Neural cell (in vitro differentiated cells): Measurements from ENCODE around the gene PCDHGC5. TPM values are rescaled to one million over a fixed set of nuclear protein-coding genes. Genes with fewer than 3 reads are reported as not detected.
A peak's percentile ranks its signal among the peaks of the same experiment; 100 is the strongest.

Source experiments
- H2AFZ ChIP-seq: fragments of 200-600, 300-800 bp; sonication (generic), shearing (Covaris generic); 2 replicates; pipeline ENCODE4 v1.6.0; 2014; ENCODE audit warnings: low read depth, mild to moderate bottlenecking, antibody characterized with exemption, low read length, moderate library complexity
- H3F3A ChIP-seq: fragments of 200-600 bp; shearing (Covaris generic); 2 replicates; pipeline ENCODE4 v1.6.1; 2016; ENCODE audit warnings: mild to moderate bottlenecking, moderate library complexity, mixed read lengths, antibody characterized with exemption, low read length; ENCODE audit not compliant: insufficient read depth, poor library complexity, severe bottlenecking
- H3K27ac ChIP-seq: fragments of 200-600, 300-800 bp; sonication (generic), shearing (Covaris generic); 2 replicates; pipeline ENCODE4 v1.5.1; 2014; ENCODE audit warnings: mild to moderate bottlenecking, low read length, moderate library complexity
- H3K27me3 ChIP-seq: fragments of 300-800, 200-600 bp; sonication (generic), shearing (Covaris generic); 2 replicates; pipeline ENCODE4 v1.6.0; 2014; ENCODE audit warnings: mild to moderate bottlenecking, low read depth, low read length, moderate library complexity; ENCODE audit not compliant: insufficient read depth
- H3K36me3 ChIP-seq: fragments of 300-800, 200-600 bp; sonication (generic), shearing (Covaris generic); 2 replicates; pipeline ENCODE4 v1.5.1; 2014; ENCODE audit warnings: mild to moderate bottlenecking, antibody characterized with exemption, low read length, moderate library complexity; ENCODE audit not compliant: insufficient read depth
- H3K4me2 ChIP-seq: fragments of 300-800, 200-600 bp; sonication (generic), shearing (Covaris generic); 2 replicates; pipeline ENCODE4 v1.6.0; 2014; ENCODE audit warnings: mild to moderate bottlenecking, low read length
- H3K4me3 ChIP-seq: fragments of 300-800, 200-600 bp; sonication (generic), shearing (Covaris generic); 2 replicates; pipeline ENCODE4 v1.5.1; 2014; ENCODE audit warnings: mild to moderate bottlenecking, low read length, moderate library complexity
- H3K79me2 ChIP-seq: fragments of 200-600 bp; shearing (Covaris generic); replicated peaks from 2 replicates; pipeline ENCODE4 v1.6.0; 2014; ENCODE audit warnings: mild to moderate bottlenecking, low read length, moderate library complexity; ENCODE audit not compliant: insufficient read depth
- H3K9ac ChIP-seq: fragments of 300-800, 200-600 bp; sonication (generic), shearing (Covaris generic); 2 replicates; pipeline ENCODE4 v1.6.1; 2016; ENCODE audit warnings: mild to moderate bottlenecking, low read length, mixed read lengths
- H3K9me2 ChIP-seq: fragments of 200-600 bp; shearing (Covaris generic); 2 replicates; pipeline ENCODE4 v1.6.1; 2016; ENCODE audit warnings: mild to moderate bottlenecking, low read length, mixed read lengths; ENCODE audit not compliant: insufficient read depth
- H3K9me3 ChIP-seq: fragments of 200-600, 300-800 bp; sonication (generic), shearing (Covaris generic); 2 replicates; pipeline ENCODE4 v1.6.1; 2016; ENCODE audit warnings: mild to moderate bottlenecking, mixed run types, low read length, moderate library complexity, mixed read lengths
- H4K20me1 ChIP-seq: fragments of 200-600 bp; shearing (Covaris generic); 2 replicates; pipeline ENCODE4 v1.6.1; 2016; ENCODE audit warnings: mild to moderate bottlenecking, mixed run types; ENCODE audit not compliant: insufficient read depth
- CTCF ChIP-seq: fragments of 450-650 bp; IDR thresholded peaks from 2 replicates; pipeline ENCODE4 v1.5.1; 2014; ENCODE audit warnings: antibody characterized with exemption, mild to moderate bottlenecking, moderate library complexity; ENCODE audit not compliant: poor library complexity, severe bottlenecking
- EP300 ChIP-seq: fragments of 450-650 bp; conservative IDR thresholded peaks from 2 replicates; pipeline ENCODE4 v1.6.1; 2014; ENCODE audit warnings: antibody characterized with exemption, mild to moderate bottlenecking, moderate library complexity; ENCODE audit not compliant: poor library complexity, severe bottlenecking
- EZH2 ChIP-seq: fragments of 200-600, 300-800 bp; shearing (Covaris generic), sonication (generic); IDR thresholded peaks from 2 replicates; pipeline ENCODE4 v1.6.1; 2014; ENCODE audit warnings: antibody characterized with exemption, low read length, borderline replicate concordance, mild to moderate bottlenecking; ENCODE audit not compliant: insufficient read depth, poor library complexity, severe bottlenecking
- MXI1 ChIP-seq: fragments of 450-650 bp; conservative IDR thresholded peaks from 2 replicates; pipeline ENCODE4 v1.6.1; 2014; ENCODE audit warnings: antibody characterized with exemption, mild to moderate bottlenecking; ENCODE audit not compliant: poor library complexity, severe bottlenecking
- POLR2AphosphoS5 ChIP-seq: IDR thresholded peaks from 2 replicates; pipeline ENCODE4 v1.6.1; 2012
- RAD21 ChIP-seq: fragments of 450-650 bp; conservative IDR thresholded peaks from 2 replicates; pipeline ENCODE4 v1.6.1; 2014; ENCODE audit warnings: antibody characterized with exemption, mild to moderate bottlenecking, moderate library complexity
- REST ChIP-seq: IDR thresholded peaks from 2 replicates; pipeline ENCODE4 v1.6.1; 2012; ENCODE audit warnings: borderline replicate concordance
- SMC3 ChIP-seq: fragments of 450-650 bp; conservative IDR thresholded peaks from 2 replicates; pipeline ENCODE4 v1.6.1; 2014; ENCODE audit warnings: antibody characterized with exemption, mild to moderate bottlenecking, moderate library complexity; ENCODE audit not compliant: poor library complexity
- TAF1 ChIP-seq: IDR thresholded peaks from 2 replicates; pipeline ENCODE4 v1.6.1; 2012; ENCODE audit warnings: low read depth
- polyA plus RNA-seq: library from polyadenylated mRNA; depleted of rRNA; stranded (reverse); fragments of >200 nt; gene quantifications from 2 replicates; pipeline ENCODE4 v1.2.3, GENCODE V29; 2014

The PCDHGC5 gene
- polyA plus RNA-seq, 1 donor from 2014 or later: 0.51 TPM

- peak overlapping the region; percentile 67 for H3K9ac ChIP-seq
- peak overlapping the region; percentile 59 for H3K4me2 ChIP-seq
- H3K79me2 ChIP-seq: peaks cover 11% of the 10 kb centered on the region
- TF ChIP-seq MXI1: no peak
- no peak for TF ChIP-seq EZH2
- no peak for TF ChIP-seq RAD21
- TF ChIP-seq CTCF: no peak
- no peak for TF ChIP-seq SMC3
- no peak for TF ChIP-seq TAF1
- no peak for TF ChIP-seq REST
- no peak for TF ChIP-seq EP300
- no peak for TF ChIP-seq POLR2AphosphoS5
- peak overlapping the region; percentile 73 for H3K4me3 ChIP-seq
- H3F3A ChIP-seq: peaks cover 4% of the 10 kb centered on the region
- no peaks in the 10 kb centered on the region for H3K9me2 ChIP-seq
- H3K36me3 ChIP-seq: peaks cover 8% of the 10 kb centered on the region
- H3K27ac ChIP-seq: peak overlapping the region; percentile 84
- H2AFZ ChIP-seq: no peak overlapping the region
- H3K9me3 ChIP-seq: peaks cover 30% of the 10 kb centered on the region
- H4K20me1 ChIP-seq: no peaks in the 10 kb centered on the region
- no peaks in the 10 kb centered on the region for H3K27me3 ChIP-seq
Observed at GRCh38 chr5:141485321-141486055, 3.4 kb upstream of the PCDHGC5 start.

- Histone ChIP-seq H4K20me1 (no peaks in the 10 kb centered on the region), H3K27me3 (no peaks in the 10 kb centered on the region), H3K79me2 (peaks cover 10% of the 10 kb centered on the region)
Observed at GRCh38 chr5:141486091-141486490, 2.8 kb upstream of the PCDHGC5 start.

More at GRCh38 chr5:141486091-141486490, 2.8 kb upstream of the PCDHGC5 start:
- Histone ChIP-seq H2AFZ (no peak overlapping the region), H3K9ac (no peak overlapping the region), H3K36me3 (peaks cover 14% of the 10 kb centered on the region), H3K9me2 (no peaks in the 10 kb centered on the region), H3K4me3 (peak overlapping the region; percentile 73), H3K9me3 (peaks cover 36% of the 10 kb centered on the region), H3F3A (peaks cover 4% of the 10 kb centered on the region), H3K4me2 (no peak overlapping the region), H3K27ac (no peak overlapping the region)
- no peak for TF ChIP-seq EZH2
- TF ChIP-seq EP300: no peak
- no peak for TF ChIP-seq MXI1
- TF ChIP-seq RAD21: no peak
- no peak for TF ChIP-seq TAF1
- TF ChIP-seq CTCF: no peak
- TF ChIP-seq POLR2AphosphoS5: no peak
- TF ChIP-seq REST: no peak
- TF ChIP-seq SMC3: no peak
